GM12878 (cell line): Measurements from ENCODE around the gene SYTL2.

ENCODE experiments used
- EP300 ChIP-seq, 2 experiments: fragments of 150-350 bp in 1 of 2; IDR thresholded peaks; 2 replicates each; pipeline ENCODE4 v1.6.1; 2011 to 2012; ENCODE audit warnings: low read depth in 2 of 2, low read length in 2 of 2, borderline replicate concordance in 1 of 2, improper control_type of control experiment in 1 of 2, inconsistent platforms in 1 of 2; ENCODE audit not compliant: control insufficient read depth in 1 of 2
- EZH2 ChIP-seq: IDR thresholded peaks from 2 replicates; pipeline ENCODE4 v1.6.1; 2012; ENCODE audit warnings: low read depth, mild to moderate bottlenecking, control low read depth, inconsistent platforms, low read length, borderline replicate concordance; ENCODE audit not compliant: control insufficient read depth
- IKZF2 ChIP-seq, 2 experiments: fragments of 450-650 bp; IDR thresholded peaks; 2 replicates each; pipeline ENCODE4 v1.6.1; 2017; ENCODE audit warnings: mild to moderate bottlenecking in 2 of 2, moderate library complexity in 2 of 2
- POLR2A ChIP-seq: IDR thresholded peaks from 2 replicates; pipeline ENCODE4 v1.6.1; 2011; ENCODE audit warnings: low read depth, mild to moderate bottlenecking, low read length
- POLR2AphosphoS2 ChIP-seq: IDR thresholded peaks from 2 replicates; pipeline ENCODE4 v1.6.1; 2011; ENCODE audit warnings: low read depth, mild to moderate bottlenecking, low read length, improper control_type of control experiment, moderate library complexity
- POLR2AphosphoS5 ChIP-seq: IDR thresholded peaks from 2 replicates; pipeline ENCODE4 v1.6.1; 2011; ENCODE audit warnings: mild to moderate bottlenecking, low read length, inconsistent platforms
- RELA ChIP-seq: fragments of 450-650 bp; IDR thresholded peaks from 2 replicates; pipeline ENCODE4 v1.8.0; 2014; ENCODE audit warnings: borderline replicate concordance; ENCODE audit not compliant: partially characterized antibody
- STAT1 ChIP-seq: fragments of 450-650 bp; conservative IDR thresholded peaks from 2 replicates; pipeline ENCODE4 v1.6.1; 2014; ENCODE audit warnings: antibody characterized with exemption, mild to moderate bottlenecking

- TF ChIP-seq IKZF2 (IDR thresholded peaks at IDR 0.05) (no peak), POLR2AphosphoS2 (no peak), STAT1 (no peak), POLR2AphosphoS5 (no peak), EP300 (IDR thresholded peaks at IDR 0.05; ENCODE audit: borderline replicate concordance in 1 of 2, control insufficient read depth in 1 of 2, low read depth in 2 of 2, low read length in 2 of 2) (no peak), EZH2 (no peak), RELA (no peak), POLR2A (no peak)
Observed at GRCh38 chr11:85725510-85726258, 85.3 kb downstream of the SYTL2 start.
